HCT116 (cell line): ENCODE results near the gene CCL15. TPM values are rescaled to one million over a fixed set of nuclear protein-coding genes. Genes with fewer than 3 reads are reported as not detected.

Experiments
- ATAC-seq: fragments of 200-7000 bp; cut with Tn5 transposase; 2 replicates; pipeline ENCODE4 v1.9.1; 2020; ENCODE audit warnings: mild to moderate bottlenecking, moderate library complexity
- BruUV-seq: library from RNA; stranded (reverse); fragments of 400-500 nt; replicated peaks from 2 replicates; lab custom pipeline; 2021; lab: Mats Ljungman, UMichigan
- CTCF ChIA-PET: fragments of 300-600 bp; sonication (Branson Sonifier 250); formaldehyde crosslinking; loops from one replicate; lab custom pipeline; 2021; ENCODE audit warnings: antibody characterized with exemption; lab: Charles Lee
- POLR2A ChIA-PET: fragments of 300-600, 350-600 bp; sonication (Branson Sonifier 250); formaldehyde crosslinking; loops from one replicate; lab custom pipeline; 2021; ENCODE audit warnings: antibody characterized with exemption; lab: Charles Lee
- RAD21 ChIA-PET, 2 experiments: fragments of 300-600 bp; sonication (Branson Sonifier 250); formaldehyde crosslinking; loops; one replicate each; lab custom pipeline; 2023; ENCODE audit warnings: low total read pairs in 2 of 2; ENCODE audit not compliant: uncharacterized antibody in 2 of 2, unreplicated experiment in 2 of 2, low non-redundant PET in 1 of 2; lab: Charles Lee
- DNase-seq: peaks from one replicate; pipeline ENCODE4 v3.0.0-alpha.2; 2010; ENCODE audit warnings: low read depth, low spot score
- H2AFZ ChIP-seq: fragments of 200-600 bp; shearing (Covaris generic), sonication (generic); 2 replicates; pipeline ENCODE4 v1.6.1; 2017; ENCODE audit warnings: low read depth, mixed run types, mixed read lengths, antibody characterized with exemption, low read length; ENCODE audit not compliant: poor library complexity, severe bottlenecking
- H3K27ac ChIP-seq: 2 replicates; pipeline ENCODE4 v1.5.1; 2012; ENCODE audit warnings: low read depth, low read length
- H3K27me3 ChIP-seq: fragments of 200-600 bp; sonication (generic); 2 replicates; pipeline ENCODE4 v1.6.1; 2016; ENCODE audit warnings: mixed run types, low read length, mixed read lengths; ENCODE audit not compliant: insufficient read depth
- H3K36me3 ChIP-seq, 2 experiments: fragments of 200-500 bp in 1 of 2; fragments of 200-600 bp in 1 of 2; sonication (Bioruptor generic) in 1 of 2; sonication (generic) in 1 of 2; 2 replicates each; pipeline versions ENCODE4 v1.5.1 to v1.6.1; 2014 to 2016; ENCODE audit warnings: low read length in 2 of 2, inconsistent platforms in 1 of 2, mixed read lengths in 1 of 2, mixed run types in 1 of 2; ENCODE audit not compliant: insufficient read depth in 2 of 2, control insufficient read depth in 1 of 2
- H3K4me1 ChIP-seq, 2 experiments: fragments of 200-600 bp in 1 of 2; sonication (generic) in 1 of 2; 2 replicates each; pipeline versions ENCODE4 v1.5.1 to v1.6.1; 2012 to 2017; ENCODE audit warnings: low read length in 2 of 2, inconsistent platforms in 1 of 2, mild to moderate bottlenecking in 1 of 2, mixed read lengths in 1 of 2, mixed run types in 1 of 2, moderate library complexity in 1 of 2; ENCODE audit not compliant: insufficient read depth in 2 of 2, control insufficient read depth in 1 of 2
- H3K4me2 ChIP-seq: fragments of 200-600 bp; sonication (generic); 2 replicates; pipeline ENCODE4 v1.6.1; 2017; ENCODE audit warnings: mixed run types, low read length, mixed read lengths
- H3K4me3 ChIP-seq, 2 experiments: fragments of 200-600 bp in 1 of 2; sonication (generic) in 1 of 2; replicated peaks in 1 of 2; 2 replicates each; pipeline ENCODE4 v1.5.1; 2011 to 2016; ENCODE audit warnings: low read length in 2 of 2, control low read depth in 1 of 2, low read depth in 1 of 2, mild to moderate bottlenecking in 1 of 2, mixed read lengths in 1 of 2, mixed run types in 1 of 2
- H3K79me2 ChIP-seq: fragments of 200-600 bp; sonication (generic); 2 replicates; pipeline ENCODE4 v1.6.1; 2017; ENCODE audit warnings: mild to moderate bottlenecking, mixed run types, low read length, moderate library complexity, mixed read lengths; ENCODE audit not compliant: insufficient read depth
- H3K9ac ChIP-seq: fragments of 200-600 bp; sonication (generic); 2 replicates; pipeline ENCODE4 v1.6.1; 2016; ENCODE audit warnings: low read length, mixed read lengths
- H3K9me2 ChIP-seq: fragments of 200-600 bp; sonication (generic), shearing (Covaris generic); 2 replicates; pipeline ENCODE4 v1.6.1; 2017; ENCODE audit warnings: mixed run types, mild to moderate bottlenecking, moderate library complexity; ENCODE audit not compliant: insufficient read depth
- H3K9me3 ChIP-seq, 2 experiments: fragments of 200-500 bp in 1 of 2; fragments of 200-600 bp in 1 of 2; sonication (Bioruptor generic) in 1 of 2; sonication (generic) in 1 of 2; 2 replicates each; pipeline ENCODE4 v1.6.1; 2014 to 2017; ENCODE audit warnings: low read length in 2 of 2, mixed read lengths in 2 of 2, inconsistent platforms in 1 of 2, low read depth in 1 of 2, mild to moderate bottlenecking in 1 of 2, mixed run types in 1 of 2, moderate library complexity in 1 of 2; ENCODE audit not compliant: control insufficient read depth in 1 of 2, insufficient read depth in 1 of 2
- H4K20me1 ChIP-seq: fragments of 200-600 bp; sonication (generic), shearing (Covaris generic); 2 replicates; pipeline ENCODE4 v1.6.1; 2017; ENCODE audit warnings: mixed run types, mild to moderate bottlenecking, moderate library complexity; ENCODE audit not compliant: insufficient read depth
- CBX3 ChIP-seq: IDR thresholded peaks from 2 replicates; pipeline ENCODE4 v1.6.1; 2012; ENCODE audit warnings: low read depth
- CEBPB ChIP-seq: IDR thresholded peaks from 2 replicates; pipeline ENCODE4 v1.6.1; 2012; ENCODE audit warnings: low read depth
- EGR1 ChIP-seq: IDR thresholded peaks from 2 replicates; pipeline ENCODE4 v1.6.1; 2012; ENCODE audit warnings: low read depth
- EZH2phosphoT487 ChIP-seq: fragments of 200-600 bp; IDR thresholded peaks from 2 replicates; pipeline ENCODE4 v1.6.1; 2018; ENCODE audit warnings: antibody characterized with exemption, borderline replicate concordance
- FOSL1 ChIP-seq: IDR thresholded peaks from 2 replicates; pipeline ENCODE4 v1.6.1; 2012; ENCODE audit warnings: low read depth
- JUND ChIP-seq: IDR thresholded peaks from 2 replicates; pipeline ENCODE4 v1.6.1; 2012
- POLR2A ChIP-seq: IDR thresholded peaks from 2 replicates; pipeline ENCODE4 v1.7.0; 2011; ENCODE audit warnings: borderline replicate concordance; ENCODE audit not compliant: insufficient read depth, insufficient read length; ENCODE audit errors: extremely low read depth
- POLR2AphosphoS5 ChIP-seq: IDR thresholded peaks from 2 replicates; pipeline ENCODE4 v1.6.1; 2011; ENCODE audit warnings: mild to moderate bottlenecking, low read depth, low read length, moderate library complexity
- RAD21 ChIP-seq: IDR thresholded peaks from 2 replicates; pipeline ENCODE4 v1.6.1; 2012; ENCODE audit warnings: low read depth, mild to moderate bottlenecking
- SP1 ChIP-seq: IDR thresholded peaks from 2 replicates; pipeline ENCODE4 v1.6.1; 2012; ENCODE audit warnings: low read depth
- SRF ChIP-seq: IDR thresholded peaks from 2 replicates; pipeline ENCODE4 v1.6.1; 2012; ENCODE audit warnings: low read depth
- YY1 ChIP-seq: IDR thresholded peaks from 2 replicates; pipeline ENCODE4 v1.6.1; 2011; ENCODE audit warnings: low read length, low read depth, moderate library complexity, mild to moderate bottlenecking; ENCODE audit not compliant: insufficient replicate concordance; ENCODE audit errors: extremely low read depth
- ZBTB33 ChIP-seq: IDR thresholded peaks from 2 replicates; pipeline ENCODE4 v1.6.1; 2011; ENCODE audit warnings: mild to moderate bottlenecking, low read length, moderate library complexity; ENCODE audit not compliant: insufficient replicate concordance; ENCODE audit errors: extremely low read depth
- ZFX ChIP-seq: fragments of 450-650 bp; IDR thresholded peaks from 2 replicates; pipeline ENCODE4 v1.6.1; 2017
- ZNF274 ChIP-seq: fragments of 200-500 bp; sonication (Bioruptor generic); IDR thresholded peaks from 2 replicates; pipeline ENCODE4 v1.6.1; 2014; ENCODE audit warnings: mild to moderate bottlenecking, low read depth, low read length, inconsistent platforms
- intact Hi-C: fragments of 100-400 bp; cut with micrococcal nuclease; formaldehyde crosslinking; loops from 2 replicates; pipeline ENCODE4 v1.10.0; 2022
- total RNA-seq: library from RNA; stranded (reverse); gene quantifications from one replicate; pipeline ENCODE4 v1.2.1, GENCODE V29; 2021; ENCODE audit not compliant: unreplicated experiment
- TF ChIP-seq, protein P1 (sequence below): IDR thresholded peaks from 2 replicates; pipeline ENCODE4 v1.6.1; 2012
- TF ChIP-seq, protein P2 (sequence below): IDR thresholded peaks from 2 replicates; pipeline ENCODE4 v1.6.1; 2012
- TF ChIP-seq, protein P3 (sequence below): IDR thresholded peaks from 2 replicates; pipeline ENCODE4 v1.6.1; 2012; ENCODE audit warnings: low read depth

The CCL15 gene
- total RNA-seq, 1 experiment from 2014 or later: not detected

DNA sequence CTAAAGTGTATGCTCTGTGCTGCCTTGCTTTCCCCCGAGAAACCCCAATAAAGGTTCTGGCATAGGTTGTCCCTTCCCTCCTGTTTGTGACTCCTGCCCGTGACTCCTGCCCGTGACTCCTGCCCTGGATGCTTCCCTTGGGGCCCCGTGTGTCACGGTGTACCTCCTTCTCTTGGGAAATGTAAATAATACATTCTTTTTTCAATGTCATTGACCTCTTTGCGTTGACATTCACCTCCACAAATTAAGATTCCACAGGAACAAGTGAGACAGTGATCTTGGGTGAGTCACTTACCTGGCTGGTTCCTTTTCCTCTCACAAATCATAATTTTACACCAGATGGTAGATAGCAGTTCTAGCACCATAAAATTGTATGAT is 632 bp downstream of the CCL15 start:
- ChIA-PET RAD21 (no interaction called here), POLR2A (no interaction called here)
- no peak overlapping the region for H2AFZ ChIP-seq
- no peaks in the 10 kb centered on the region for H4K20me1 ChIP-seq
- H3K36me3 ChIP-seq: no peaks in the 10 kb centered on the region
- 0 out of 2 replicates have a peak, but pooled peaks cover 3% of the 10 kb centered on the region for H3K27me3 ChIP-seq
- no peak for ATAC-seq
- intact Hi-C loops: no loop called here
- no peak overlapping the region for H3K4me2 ChIP-seq
- no peaks in the 10 kb centered on the region for H3K4me1 ChIP-seq
- no peaks in the 10 kb centered on the region for H3K9me3 ChIP-seq
- no peaks in the 10 kb centered on the region for H3K79me2 ChIP-seq
- no peak overlapping the region for H3K27ac ChIP-seq
- BruUV-seq: no TSS peak
- H3K4me3 ChIP-seq: no peak overlapping the region
- no peak for TF ChIP-seq SRF
- TF ChIP-seq, protein P1, sequence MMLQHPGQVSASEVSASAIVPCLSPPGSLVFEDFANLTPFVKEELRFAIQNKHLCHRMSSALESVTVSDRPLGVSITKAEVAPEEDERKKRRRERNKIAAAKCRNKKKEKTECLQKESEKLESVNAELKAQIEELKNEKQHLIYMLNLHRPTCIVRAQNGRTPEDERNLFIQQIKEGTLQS: no peak
- TF ChIP-seq RAD21: no peak
- TF ChIP-seq SP1: no peak
- TF ChIP-seq JUND: no peak
- TF ChIP-seq, protein P2, sequence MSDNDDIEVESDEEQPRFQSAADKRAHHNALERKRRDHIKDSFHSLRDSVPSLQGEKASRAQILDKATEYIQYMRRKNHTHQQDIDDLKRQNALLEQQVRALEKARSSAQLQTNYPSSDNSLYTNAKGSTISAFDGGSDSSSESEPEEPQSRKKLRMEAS: no peak
- TF ChIP-seq CBX3: no peak
- TF ChIP-seq POLR2AphosphoS5: no peak
- TF ChIP-seq, protein P3, sequence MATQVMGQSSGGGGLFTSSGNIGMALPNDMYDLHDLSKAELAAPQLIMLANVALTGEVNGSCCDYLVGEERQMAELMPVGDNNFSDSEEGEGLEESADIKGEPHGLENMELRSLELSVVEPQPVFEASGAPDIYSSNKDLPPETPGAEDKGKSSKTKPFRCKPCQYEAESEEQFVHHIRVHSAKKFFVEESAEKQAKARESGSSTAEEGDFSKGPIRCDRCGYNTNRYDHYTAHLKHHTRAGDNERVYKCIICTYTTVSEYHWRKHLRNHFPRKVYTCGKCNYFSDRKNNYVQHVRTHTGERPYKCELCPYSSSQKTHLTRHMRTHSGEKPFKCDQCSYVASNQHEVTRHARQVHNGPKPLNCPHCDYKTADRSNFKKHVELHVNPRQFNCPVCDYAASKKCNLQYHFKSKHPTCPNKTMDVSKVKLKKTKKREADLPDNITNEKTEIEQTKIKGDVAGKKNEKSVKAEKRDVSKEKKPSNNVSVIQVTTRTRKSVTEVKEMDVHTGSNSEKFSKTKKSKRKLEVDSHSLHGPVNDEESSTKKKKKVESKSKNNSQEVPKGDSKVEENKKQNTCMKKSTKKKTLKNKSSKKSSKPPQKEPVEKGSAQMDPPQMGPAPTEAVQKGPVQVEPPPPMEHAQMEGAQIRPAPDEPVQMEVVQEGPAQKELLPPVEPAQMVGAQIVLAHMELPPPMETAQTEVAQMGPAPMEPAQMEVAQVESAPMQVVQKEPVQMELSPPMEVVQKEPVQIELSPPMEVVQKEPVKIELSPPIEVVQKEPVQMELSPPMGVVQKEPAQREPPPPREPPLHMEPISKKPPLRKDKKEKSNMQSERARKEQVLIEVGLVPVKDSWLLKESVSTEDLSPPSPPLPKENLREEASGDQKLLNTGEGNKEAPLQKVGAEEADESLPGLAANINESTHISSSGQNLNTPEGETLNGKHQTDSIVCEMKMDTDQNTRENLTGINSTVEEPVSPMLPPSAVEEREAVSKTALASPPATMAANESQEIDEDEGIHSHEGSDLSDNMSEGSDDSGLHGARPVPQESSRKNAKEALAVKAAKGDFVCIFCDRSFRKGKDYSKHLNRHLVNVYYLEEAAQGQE: no peak
- TF ChIP-seq CEBPB: no peak
- no peak for TF ChIP-seq FOSL1
- no peak for TF ChIP-seq ZBTB33
- no peak for TF ChIP-seq EGR1
- no peak for TF ChIP-seq POLR2A
- TF ChIP-seq EZH2phosphoT487: no peak
- no peak for TF ChIP-seq YY1
- no peak for TF ChIP-seq ZNF274
- no peak for TF ChIP-seq ZFX
- TF ChIP-seq, all 23 proteins: peak for 0
- Histone ChIP-seq H3K9me2 (no peaks in the 10 kb centered on the region), H3K9ac (no peak overlapping the region)
- CTCF ChIA-PET: no interaction called here
- no peak for DNase-seq
